DND-41 (cell line): ENCODE results near the gene ZBTB48.
A peak's percentile ranks its signal among the peaks of the same experiment; 100 is the strongest.

Experiments used
- ATAC-seq: fragments of 200-7000 bp; cut with Tn5 transposase; 3 replicates; pipeline ENCODE4 v1.9.1; 2021; ENCODE audit warnings: low read depth; ENCODE audit not compliant: insufficient read depth
- DNase-seq: peaks from one replicate; pipeline ENCODE4 v3.0.0-alpha.2; 2020
- H2AFZ ChIP-seq: 2 replicates; pipeline ENCODE4 v1.6.0; 2012; ENCODE audit warnings: low read depth, low read length
- H3K27ac ChIP-seq: 2 replicates; pipeline ENCODE4 v1.5.1; 2012; ENCODE audit warnings: low read length, inconsistent platforms
- H3K27me3 ChIP-seq: fragments of 200-600 bp; sonication (generic); 2 replicates; pipeline ENCODE4 v1.6.0; 2012; ENCODE audit warnings: low read length, mild to moderate bottlenecking, inconsistent platforms; ENCODE audit not compliant: insufficient read depth, poor library complexity
- H3K36me3 ChIP-seq: 2 replicates; pipeline ENCODE4 v1.5.1; 2012; ENCODE audit warnings: low read length, inconsistent platforms; ENCODE audit not compliant: insufficient read depth
- H3K4me1 ChIP-seq: 2 replicates; pipeline ENCODE4 v1.5.1; 2012; ENCODE audit warnings: mild to moderate bottlenecking, low read length; ENCODE audit not compliant: insufficient read depth
- H3K4me2 ChIP-seq: 2 replicates; pipeline ENCODE4 v1.6.0; 2012; ENCODE audit warnings: mild to moderate bottlenecking, moderate library complexity, low read length, inconsistent platforms; ENCODE audit not compliant: insufficient read depth
- H3K4me3 ChIP-seq, 2 experiments: fragments of 200-600 bp in 1 of 2; shearing (Covaris generic) in 1 of 2; 2 replicates each; pipeline ENCODE4 v1.5.1; 2012 to 2016; ENCODE audit warnings: inconsistent platforms in 2 of 2, low read length in 2 of 2, mild to moderate bottlenecking in 2 of 2, low read depth in 1 of 2, moderate library complexity in 1 of 2
- H3K79me2 ChIP-seq: 2 replicates; pipeline ENCODE4 v1.6.0; 2012; ENCODE audit warnings: low read length, inconsistent platforms; ENCODE audit not compliant: insufficient read depth
- H3K9ac ChIP-seq: 2 replicates; pipeline ENCODE4 v1.6.0; 2012; ENCODE audit warnings: low read depth, mild to moderate bottlenecking, inconsistent platforms, low read length, moderate library complexity
- H3K9me3 ChIP-seq: 2 replicates; pipeline ENCODE4 v1.5.1; 2012; ENCODE audit warnings: low read length, moderate library complexity, mild to moderate bottlenecking, inconsistent platforms; ENCODE audit not compliant: insufficient read depth, severe bottlenecking
- H4K20me1 ChIP-seq: 2 replicates; pipeline ENCODE4 v1.6.0; 2012; ENCODE audit warnings: low read length; ENCODE audit not compliant: insufficient read depth
- CTCF ChIP-seq: IDR thresholded peaks from 2 replicates; pipeline ENCODE4 v1.5.1; 2012; ENCODE audit warnings: borderline replicate concordance, low read length, moderate library complexity, mild to moderate bottlenecking; ENCODE audit not compliant: poor library complexity, severe bottlenecking; ENCODE audit errors: extremely low read depth
- EZH2 ChIP-seq: IDR thresholded peaks from 3 replicates; pipeline ENCODE4 v1.6.1; 2012; ENCODE audit warnings: borderline replicate concordance, low read depth, mild to moderate bottlenecking, moderate library complexity, low read length, inconsistent platforms; ENCODE audit not compliant: severe bottlenecking

ZBTB48 gene

DNA sequence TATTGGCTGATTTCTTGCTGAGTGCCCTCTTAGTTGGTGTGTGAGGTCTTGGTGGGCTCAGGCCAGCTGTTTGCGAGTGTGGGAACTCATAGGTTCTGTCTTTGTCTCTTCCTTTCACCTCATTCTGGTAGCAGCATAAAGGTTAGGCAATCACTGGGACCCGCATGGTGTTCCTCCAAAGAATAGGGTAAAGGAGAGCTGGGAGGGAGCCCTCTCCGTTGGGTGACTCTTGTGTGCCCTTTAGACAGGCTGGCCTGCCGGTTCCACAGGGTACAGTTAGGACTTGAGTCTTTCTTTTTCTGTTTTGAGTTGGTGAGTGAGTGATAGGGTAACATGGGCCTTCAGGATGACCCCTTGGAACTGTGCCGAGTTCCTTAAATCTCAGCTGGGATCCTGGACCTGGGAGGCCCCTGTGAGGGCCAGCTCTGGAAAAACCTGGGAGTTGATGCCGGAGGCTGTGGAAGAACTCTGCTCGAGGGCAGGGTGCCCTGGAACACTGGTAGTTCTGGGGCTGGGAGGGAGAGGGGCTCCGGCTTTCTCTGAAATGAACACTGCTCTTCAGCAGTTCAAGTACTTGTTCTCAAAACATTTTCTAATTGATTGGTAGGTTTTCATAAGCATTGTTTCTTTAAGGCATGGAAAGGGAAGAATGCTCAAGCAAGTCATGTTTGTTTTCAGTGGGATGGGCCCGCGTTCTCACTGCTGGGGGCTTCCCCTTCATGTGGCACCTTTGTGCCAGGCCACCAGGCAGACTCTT, 42.8 kb downstream of the ZBTB48 start:
- Histone ChIP-seq H2AFZ (no peak overlapping the region), H3K27me3 (no peaks in the 10 kb centered on the region), H3K79me2 (peaks cover 64% of the 10 kb centered on the region), H3K9ac (no peak overlapping the region), H3K36me3 (peaks cover 78% of the 10 kb centered on the region), H3K4me3 (no peak overlapping the region), H4K20me1 (peaks cover 63% of the 10 kb centered on the region), H3K4me1 (peaks cover 23% of the 10 kb centered on the region), H3K27ac (no peak overlapping the region), H3K4me2 (no peak overlapping the region), H3K9me3 (no peaks in the 10 kb centered on the region)
- DNase-seq = no peak
- ATAC-seq = no peak
- TF ChIP-seq CTCF (no peak), EZH2 (no peak)

- DNase-seq = no peak
- Histone ChIP-seq H4K20me1 (peaks cover 63% of the 10 kb centered on the region), H3K9ac (no peak overlapping the region), H3K27ac (no peak overlapping the region), H3K79me2 (peaks cover 64% of the 10 kb centered on the region), H3K4me3 (no peak overlapping the region), H2AFZ (no peak overlapping the region), H3K36me3 (peaks cover 78% of the 10 kb centered on the region), H3K4me2 (no peak overlapping the region), H3K9me3 (no peaks in the 10 kb centered on the region), H3K4me1 (peaks cover 25% of the 10 kb centered on the region), H3K27me3 (no peaks in the 10 kb centered on the region)
- TF ChIP-seq EZH2 = no peak
- TF ChIP-seq CTCF = no peak
- ATAC-seq = no peak
Observed at GRCh38 chr1:6623269-6623965, 43.6 kb downstream of the ZBTB48 start.

DNA sequence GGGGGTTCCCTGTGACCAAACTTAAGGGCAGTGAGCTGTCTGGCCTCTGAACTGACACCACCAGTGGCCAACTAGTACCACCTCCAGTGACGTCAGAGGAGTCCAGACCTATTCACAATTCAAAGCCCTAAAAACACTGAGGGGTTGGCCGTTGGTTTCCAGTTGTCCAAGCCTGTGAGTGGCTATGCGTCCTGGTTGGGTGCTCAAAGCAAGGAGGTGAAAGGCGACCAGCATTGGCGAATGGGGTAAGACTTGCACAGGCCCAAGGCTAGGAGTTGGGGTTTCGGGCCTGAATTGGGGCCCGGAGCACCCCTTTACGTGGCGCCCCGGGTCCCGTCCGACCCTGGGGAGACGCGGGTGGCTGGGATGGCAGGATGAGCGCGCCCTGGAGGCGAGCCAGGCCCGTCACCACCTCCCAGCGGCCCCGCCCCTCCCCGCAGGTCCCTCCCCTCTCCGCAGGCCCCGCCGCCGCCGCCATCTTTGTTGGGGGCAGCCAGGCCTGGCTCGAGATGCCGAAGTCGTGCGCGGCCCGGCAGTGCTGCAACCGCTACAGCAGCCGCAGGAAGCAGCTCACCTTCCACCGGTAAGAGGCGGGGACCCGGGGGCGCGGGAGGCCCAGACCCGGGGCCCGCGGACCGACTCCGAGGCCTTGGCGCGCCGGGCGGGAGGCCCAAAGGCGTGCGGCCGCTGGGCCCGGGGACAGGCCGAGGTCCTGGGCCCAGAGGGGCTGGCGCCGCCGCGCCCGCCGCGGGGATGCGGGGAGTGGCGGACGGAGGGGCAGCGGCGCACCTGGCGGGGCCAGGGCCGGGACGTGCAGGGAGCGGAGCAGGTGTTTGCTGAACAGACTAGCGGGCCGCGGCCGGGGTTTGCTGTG, 45.2 kb downstream of the ZBTB48 start, which contains the start of gene THAP3:
Gene THAP3 (plus strand): TSS at position 159 of the 874 bp plus-strand sequence. CDS start 351 bp downstream, at position 510.
- peak within 1 kb of the TSS; percentile 73 for H2AFZ ChIP-seq
- DNase-seq = peak; percentile 89
- no peaks in the 10 kb centered on the region for H3K27me3 ChIP-seq
- peak; percentile 96 for ATAC-seq
- H3K79me2 ChIP-seq = peaks cover 61% of the 10 kb centered on the region
- peaks cover 77% of the 10 kb centered on the region for H3K36me3 ChIP-seq
- H3K4me1 ChIP-seq = peaks cover 25% of the 10 kb centered on the region
- peak within 1 kb of the TSS; percentile 84 for H3K9ac ChIP-seq
- peak within 1 kb of the TSS; percentile 49 to 70; a peak in 3 of 4 replicates for H3K4me3 ChIP-seq
- H4K20me1 ChIP-seq = peaks cover 63% of the 10 kb centered on the region
- peak within 1 kb of the TSS; percentile 59 for H3K27ac ChIP-seq
- TF ChIP-seq CTCF (peak; percentile 45), EZH2 (no peak)
- H3K9me3 ChIP-seq = no peaks in the 10 kb centered on the region
- peak within 1 kb of the TSS; percentile 76 for H3K4me2 ChIP-seq
